ENCODE measurements around the gene NUDT1.

DNA sequence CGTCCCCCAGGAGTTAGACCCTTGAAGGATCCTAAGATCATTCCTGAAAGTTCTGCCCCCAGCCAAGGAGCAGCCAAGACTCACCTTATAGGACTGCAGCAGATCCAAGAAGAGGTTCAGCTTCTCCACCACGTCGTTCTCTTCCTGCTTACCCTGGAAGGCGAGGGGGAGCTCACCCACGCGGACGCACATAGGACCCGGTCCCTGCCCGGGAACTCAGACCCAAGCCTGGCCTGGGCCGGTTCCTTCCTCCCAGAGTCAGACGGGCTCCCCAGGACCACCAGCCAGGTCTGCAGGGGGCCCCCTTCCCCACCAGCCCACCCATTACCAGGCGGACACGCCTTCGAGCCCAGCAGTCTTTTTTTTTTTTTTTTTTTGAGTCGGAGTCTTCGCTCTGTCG, 15.6 kb downstream of the NUDT1 start:
- no peak for TF ChIP-seq GABPA (IDR thresholded peaks at IDR 0.05; ENCODE audit: low read depth)
- TF ChIP-seq, protein P1, sequence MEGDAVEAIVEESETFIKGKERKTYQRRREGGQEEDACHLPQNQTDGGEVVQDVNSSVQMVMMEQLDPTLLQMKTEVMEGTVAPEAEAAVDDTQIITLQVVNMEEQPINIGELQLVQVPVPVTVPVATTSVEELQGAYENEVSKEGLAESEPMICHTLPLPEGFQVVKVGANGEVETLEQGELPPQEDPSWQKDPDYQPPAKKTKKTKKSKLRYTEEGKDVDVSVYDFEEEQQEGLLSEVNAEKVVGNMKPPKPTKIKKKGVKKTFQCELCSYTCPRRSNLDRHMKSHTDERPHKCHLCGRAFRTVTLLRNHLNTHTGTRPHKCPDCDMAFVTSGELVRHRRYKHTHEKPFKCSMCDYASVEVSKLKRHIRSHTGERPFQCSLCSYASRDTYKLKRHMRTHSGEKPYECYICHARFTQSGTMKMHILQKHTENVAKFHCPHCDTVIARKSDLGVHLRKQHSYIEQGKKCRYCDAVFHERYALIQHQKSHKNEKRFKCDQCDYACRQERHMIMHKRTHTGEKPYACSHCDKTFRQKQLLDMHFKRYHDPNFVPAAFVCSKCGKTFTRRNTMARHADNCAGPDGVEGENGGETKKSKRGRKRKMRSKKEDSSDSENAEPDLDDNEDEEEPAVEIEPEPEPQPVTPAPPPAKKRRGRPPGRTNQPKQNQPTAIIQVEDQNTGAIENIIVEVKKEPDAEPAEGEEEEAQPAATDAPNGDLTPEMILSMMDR (IDR thresholded peaks at IDR 0.05; ENCODE audit: insufficient read depth, low read length) = no peak
